Measurements from ENCODE around the gene FOCAD. TPM values are rescaled to one million over a fixed set of nuclear protein-coding genes. Genes with fewer than 3 reads are reported as not detected.

The FOCAD gene
- total RNA-seq, 1 experiment from 2014 or later: 40.7 TPM

- no peak overlapping the region for H3K27ac ChIP-seq (ENCODE audit: low read depth, low read length)
These were observed 181.3 kb downstream of the FOCAD start for GRCh38 chr9:20865347-20865746.

GRCh38 chr9:20870115-20870514, 186.1 kb downstream of the FOCAD start:
- no peak for ATAC-seq

More at GRCh38 chr9:20865347-20865746, 181.3 kb downstream of the FOCAD start:
- H3K9me3 ChIP-seq (ENCODE audit: control insufficient read depth in 1 of 2, insufficient read depth in 1 of 2, low read depth in 1 of 2, low read length in 2 of 2): no peaks in the 10 kb centered on the region
- H3K36me3 ChIP-seq (ENCODE audit: control insufficient read depth in 1 of 2, insufficient read depth in 2 of 2, low read length in 2 of 2): no peaks in the 10 kb centered on the region
- BruUV-seq (replicated peaks): no TSS peak
- no peak overlapping the region for H2AFZ ChIP-seq (ENCODE audit: low read depth, low read length, poor library complexity, severe bottlenecking)
- CTCF ChIA-PET: no interaction called here
- H4K20me1 ChIP-seq (ENCODE audit: insufficient read depth): no peaks in the 10 kb centered on the region
- no peaks in the 10 kb centered on the region for H3K79me2 ChIP-seq (ENCODE audit: insufficient read depth, low read length)
- POLR2A ChIA-PET: no interaction called here
- ATAC-seq (no peak), DNase-seq (ENCODE audit: low read depth, low spot score) (no peak)
- TF ChIP-seq POLR2AphosphoS5 (IDR thresholded peaks at IDR 0.05; ENCODE audit: low read depth, low read length): no peak
- no peak for TF ChIP-seq ZNF274 (IDR thresholded peaks at IDR 0.05; ENCODE audit: low read depth, low read length)
- H3K9ac ChIP-seq (ENCODE audit: low read length): no peak overlapping the region
- no peaks in the 10 kb centered on the region for H3K27me3 ChIP-seq (ENCODE audit: insufficient read depth, low read length)
- H3K4me2 ChIP-seq (ENCODE audit: low read length): no peak overlapping the region
- intact Hi-C loops (cut with micrococcal nuclease): no loop called here
- RAD21 ChIA-PET (ENCODE audit: low non-redundant PET in 1 of 2, low total read pairs in 2 of 2, uncharacterized antibody in 2 of 2, unreplicated experiment in 2 of 2): no interaction called here
- no peaks in the 10 kb centered on the region for H3K4me1 ChIP-seq (ENCODE audit: control insufficient read depth in 1 of 2, insufficient read depth in 2 of 2, low read length in 2 of 2)
- H3K9me2 ChIP-seq (ENCODE audit: insufficient read depth): no peaks in the 10 kb centered on the region
- no peak overlapping the region for H3K4me3 ChIP-seq (replicated peaks in 1 of 2; ENCODE audit: low read depth in 1 of 2, low read length in 2 of 2)

More at GRCh38 chr9:20870115-20870514, 186.1 kb downstream of the FOCAD start:
- ChIA-PET RAD21 (ENCODE audit: low non-redundant PET in 1 of 2, low total read pairs in 2 of 2, uncharacterized antibody in 2 of 2, unreplicated experiment in 2 of 2) (no interaction called here), CTCF (interaction anchor here (0.5 kb wide), 1 partner anchor 14 kb away, joined by 3 read pairs; no protein-coding TSS in a partner anchor), POLR2A (no interaction called here)
- Histone ChIP-seq H3K4me2 (ENCODE audit: low read length) (no peak overlapping the region), H3K79me2 (ENCODE audit: insufficient read depth, low read length) (no peaks in the 10 kb centered on the region), H3K36me3 (ENCODE audit: control insufficient read depth in 1 of 2, insufficient read depth in 2 of 2, low read length in 2 of 2) (no peaks in the 10 kb centered on the region), H3K9ac (ENCODE audit: low read length) (no peak overlapping the region), H2AFZ (ENCODE audit: low read depth, low read length, poor library complexity, severe bottlenecking) (no peak overlapping the region), H3K4me3 (replicated peaks in 1 of 2; ENCODE audit: low read depth in 1 of 2, low read length in 2 of 2) (no peak overlapping the region), H3K27me3 (ENCODE audit: insufficient read depth, low read length) (no peaks in the 10 kb centered on the region), H3K4me1 (ENCODE audit: control insufficient read depth in 1 of 2, insufficient read depth in 2 of 2, low read length in 2 of 2) (no peaks in the 10 kb centered on the region), H3K9me3 (ENCODE audit: control insufficient read depth in 1 of 2, insufficient read depth in 1 of 2, low read depth in 1 of 2, low read length in 2 of 2) (no peaks in the 10 kb centered on the region), H3K9me2 (ENCODE audit: insufficient read depth) (no peaks in the 10 kb centered on the region), H3K27ac (ENCODE audit: low read depth, low read length) (no peak overlapping the region), H4K20me1 (ENCODE audit: insufficient read depth) (no peaks in the 10 kb centered on the region)
- TF ChIP-seq ATF3 (IDR thresholded peaks at IDR 0.05) (no peak), EZH2 (IDR thresholded peaks at IDR 0.05) (no peak), ZNF274 (IDR thresholded peaks at IDR 0.05; ENCODE audit: low read depth, low read length) (no peak), TCF7L2 (IDR thresholded peaks at IDR 0.05; ENCODE audit: borderline replicate concordance, extremely low read depth, insufficient read depth, insufficient read length) (no peak), SIN3A (IDR thresholded peaks at IDR 0.05; ENCODE audit: low read depth) (no peak), JUND (IDR thresholded peaks at IDR 0.05) (no peak), FOSL1 (IDR thresholded peaks at IDR 0.05; ENCODE audit: low read depth) (no peak), SP1 (IDR thresholded peaks at IDR 0.05; ENCODE audit: low read depth) (no peak)
- intact Hi-C loops (cut with micrococcal nuclease): no loop called here
- no TSS peak for BruUV-seq (replicated peaks)
- DNase-seq (ENCODE audit: low read depth, low spot score): no peak

Data from HCT116 (cell line).